ENCODE data around the gene CRYZL1.

DNA sequence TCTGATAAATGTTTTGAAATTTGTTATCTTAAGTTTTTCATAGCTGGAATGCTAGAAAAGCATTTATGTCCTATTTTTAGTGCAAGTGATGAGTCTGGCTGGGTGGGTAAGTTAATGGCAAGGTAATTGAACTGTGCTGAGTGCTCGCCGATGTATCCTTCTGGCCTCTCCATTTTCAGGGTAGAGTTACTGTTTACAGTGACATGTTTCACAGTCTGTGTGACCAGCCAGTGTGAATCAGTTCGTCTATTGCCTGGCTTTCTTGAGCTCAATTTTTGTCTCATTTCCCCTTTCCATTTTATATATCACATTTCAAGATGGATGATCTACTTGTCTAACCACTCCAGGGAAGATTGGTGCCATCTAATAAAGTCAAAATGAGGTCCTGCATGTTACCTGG lies 44.8 kb upstream of the CRYZL1 start:
- TF ChIP-seq ZNF274 (IDR thresholded peaks at IDR 0.05; ENCODE audit: low read depth, low read length) (no peak), SUZ12 (IDR thresholded peaks at IDR 0.05; ENCODE audit: extremely low read depth, insufficient read depth, insufficient read length) (no peak), YY1 (IDR thresholded peaks at IDR 0.05; ENCODE audit: insufficient read depth, insufficient read length) (no peak)
